Activated B cell treated with CpG ODN at 0.5 μM for 24 hours (primary cell): ENCODE results near the gene TAGLN2. TPM values are rescaled to one million over a fixed set of nuclear protein-coding genes. Genes with fewer than 3 reads are reported as not detected.

Source experiments
- ATAC-seq: fragments of 200-7000 bp; cut with Tn5 transposase; one replicate; pipeline ENCODE4 v1.10.0; 2021; ENCODE audit warnings: low read depth, mild to moderate bottlenecking, moderate library complexity
- CTCF ChIA-PET: fragments of 350-600 bp; sonication (Branson Sonifier 250); formaldehyde crosslinking; loops from one replicate; lab custom pipeline; 2021; ENCODE audit warnings: antibody characterized with exemption; lab: Charles Lee
- POLR2A ChIA-PET: fragments of 350-600 bp; sonication (Branson Sonifier 250); formaldehyde crosslinking; loops from one replicate; lab custom pipeline; 2021; ENCODE audit warnings: antibody characterized with exemption; lab: Charles Lee
- DNase-seq: peaks from one replicate; pipeline ENCODE4 v3.0.0; 2022
- H3K27ac Mint-ChIP-seq: one replicate; pipeline ENCODE4 v1.8.0; 2020; ENCODE audit warnings: mixed read lengths
- H3K27me3 Mint-ChIP-seq: one replicate; pipeline ENCODE4 v1.8.0; 2021; ENCODE audit warnings: mixed read lengths
- H3K36me3 Mint-ChIP-seq: one replicate; pipeline ENCODE4 v1.8.0; 2021; ENCODE audit warnings: low read depth, mixed read lengths
- H3K4me1 Mint-ChIP-seq: one replicate; pipeline ENCODE4 v1.8.0; 2021; ENCODE audit warnings: mixed read lengths
- H3K4me3 Mint-ChIP-seq: one replicate; pipeline ENCODE4 v1.8.0; 2020; ENCODE audit warnings: mild to moderate bottlenecking, mixed read lengths
- H3K9me3 Mint-ChIP-seq: one replicate; pipeline ENCODE4 v1.8.0; 2020; ENCODE audit warnings: mixed read lengths
- intact Hi-C: fragments of 100-400 bp; cut with micrococcal nuclease; formaldehyde crosslinking; loops from one replicate; pipeline ENCODE4 v1.15.1; 2024
- total RNA-seq: library from RNA; stranded (reverse); gene quantifications from 2 replicates; pipeline ENCODE4 v1.2.3, GENCODE V29; 2022
- TF ChIP-seq, protein P1 (sequence below): fragments of 200-600 bp; IDR thresholded peaks from one replicate; pipeline ENCODE4 v1.8.0; 2022; ENCODE audit warnings: antibody characterized with exemption, mild to moderate bottlenecking

Gene TAGLN2
- total RNA-seq, 1 donor from 2014 or later, result 327 TPM

DNA sequence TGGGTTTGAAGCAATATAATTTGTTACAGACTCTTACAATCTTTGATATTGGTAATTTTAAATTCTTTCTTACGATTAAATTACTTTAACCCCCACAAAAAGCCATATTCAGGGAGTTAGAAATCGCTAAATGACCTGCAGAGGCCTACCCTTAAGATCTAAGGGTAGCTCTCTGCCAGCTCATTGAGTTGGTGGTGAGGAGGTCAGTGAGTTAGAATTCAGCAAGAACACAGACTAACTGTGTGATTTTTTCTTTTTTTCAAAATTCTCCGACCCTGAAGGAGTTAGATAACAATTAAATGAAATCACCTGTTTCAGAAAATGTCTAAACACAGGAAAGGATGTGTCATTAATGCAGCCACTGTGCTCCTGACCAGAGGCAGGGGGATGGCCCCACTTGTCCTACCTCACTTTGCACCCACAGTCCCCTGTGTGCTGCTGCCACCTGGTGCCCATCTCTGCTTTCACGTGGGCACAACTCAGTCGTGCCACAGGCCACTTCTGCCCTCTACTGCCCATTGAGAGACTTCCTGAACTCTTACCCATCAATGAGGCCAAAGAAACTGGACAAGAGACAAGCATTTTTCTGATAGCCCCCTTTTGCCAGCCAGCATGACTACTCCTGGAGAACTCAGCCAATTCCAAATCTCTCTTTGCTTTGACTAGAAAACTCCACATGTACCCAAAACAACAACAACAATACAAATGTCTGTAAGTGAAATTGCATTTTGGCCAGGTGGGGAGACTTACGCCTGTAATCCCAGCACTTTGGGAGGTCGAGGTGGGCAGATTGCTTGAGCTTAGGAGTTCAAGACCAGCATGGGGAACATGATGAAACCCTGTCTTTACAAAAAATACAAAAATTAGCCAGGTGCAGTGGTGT, 33.8 kb downstream of the TAGLN2 start:
- TF ChIP-seq, protein P1, sequence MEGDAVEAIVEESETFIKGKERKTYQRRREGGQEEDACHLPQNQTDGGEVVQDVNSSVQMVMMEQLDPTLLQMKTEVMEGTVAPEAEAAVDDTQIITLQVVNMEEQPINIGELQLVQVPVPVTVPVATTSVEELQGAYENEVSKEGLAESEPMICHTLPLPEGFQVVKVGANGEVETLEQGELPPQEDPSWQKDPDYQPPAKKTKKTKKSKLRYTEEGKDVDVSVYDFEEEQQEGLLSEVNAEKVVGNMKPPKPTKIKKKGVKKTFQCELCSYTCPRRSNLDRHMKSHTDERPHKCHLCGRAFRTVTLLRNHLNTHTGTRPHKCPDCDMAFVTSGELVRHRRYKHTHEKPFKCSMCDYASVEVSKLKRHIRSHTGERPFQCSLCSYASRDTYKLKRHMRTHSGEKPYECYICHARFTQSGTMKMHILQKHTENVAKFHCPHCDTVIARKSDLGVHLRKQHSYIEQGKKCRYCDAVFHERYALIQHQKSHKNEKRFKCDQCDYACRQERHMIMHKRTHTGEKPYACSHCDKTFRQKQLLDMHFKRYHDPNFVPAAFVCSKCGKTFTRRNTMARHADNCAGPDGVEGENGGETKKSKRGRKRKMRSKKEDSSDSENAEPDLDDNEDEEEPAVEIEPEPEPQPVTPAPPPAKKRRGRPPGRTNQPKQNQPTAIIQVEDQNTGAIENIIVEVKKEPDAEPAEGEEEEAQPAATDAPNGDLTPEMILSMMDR, result peak; percentile 75
- Mint-ChIP-seq H3K4me3 (no peak overlapping the region), H3K36me3 (no peaks in the 10 kb centered on the region), H3K27ac (peak overlapping the region; percentile 43), H3K4me1 (peaks cover 24% of the 10 kb centered on the region), H3K9me3 (no peaks in the 10 kb centered on the region), H3K27me3 (no peaks in the 10 kb centered on the region)
- ChIA-PET POLR2A (interaction anchor here (0.7 to 1.6 kb wide), 2 partner anchors 21 to 32 kb away, joined by 3 to 12 read pairs; no protein-coding TSS in a partner anchor), CTCF (interaction anchor here (0.6 to 9.1 kb wide), 17 partner anchors 10 to 758 kb away, joined by 3 to 176 read pairs (median 5); partner anchors contain the start of genes DUSP23, FCRL6, IGSF9 and TAGLN2)
- ATAC-seq, result peak; percentile 75
- intact Hi-C loops, result loop anchor here (1.0 to 5.0 kb wide), 9 partner anchors 34 to 730 kb away; partner anchors contain the start of genes DUSP23 and TAGLN2
- DNase-seq, result peak; percentile 54

DNA sequence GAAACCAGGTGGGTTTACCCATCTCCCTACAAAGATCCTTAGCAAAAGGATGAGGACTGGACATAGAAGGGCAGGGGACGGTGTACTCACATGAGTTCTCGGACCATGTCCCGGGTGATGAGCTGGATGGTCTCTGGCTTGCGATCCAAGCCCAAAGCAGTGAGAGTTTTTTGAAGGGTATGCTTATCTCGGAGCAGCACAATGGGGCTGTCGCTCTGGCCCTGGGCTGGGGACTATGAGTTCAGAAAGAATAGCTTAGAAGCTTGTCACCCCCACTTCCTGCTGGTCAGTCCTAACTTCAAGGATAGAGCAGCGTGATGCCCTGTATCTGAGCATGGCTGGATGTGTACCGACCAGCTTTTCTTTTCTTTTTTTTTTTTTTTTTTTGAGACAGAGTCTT, 34.9 kb downstream of the TAGLN2 start:
- ChIA-PET POLR2A (interaction anchor here (0.6 to 2.3 kb wide), 5 partner anchors 19 to 89 kb away, joined by 3 to 20 read pairs (median 5); partner anchors contain the start of gene TAGLN2), CTCF (interaction anchor here (0.9 to 9.1 kb wide), 14 partner anchors 10 to 678 kb away, joined by 3 to 176 read pairs (median 6); partner anchors contain the start of genes DUSP23, FCRL6, IGSF9 and TAGLN2)
- Mint-ChIP-seq H3K36me3 (no peaks in the 10 kb centered on the region), H3K27ac (peak overlapping the region; percentile 75), H3K4me1 (peaks cover 24% of the 10 kb centered on the region), H3K9me3 (no peaks in the 10 kb centered on the region), H3K4me3 (no peak overlapping the region), H3K27me3 (no peaks in the 10 kb centered on the region)
- intact Hi-C loops, result loop anchor here (2.0 to 5.0 kb wide), 2 partner anchors 38 to 62 kb away; no protein-coding TSS in a partner anchor
- DNase-seq (no peak), ATAC-seq (no peak)
- TF ChIP-seq, protein P1, result no peak

DNA sequence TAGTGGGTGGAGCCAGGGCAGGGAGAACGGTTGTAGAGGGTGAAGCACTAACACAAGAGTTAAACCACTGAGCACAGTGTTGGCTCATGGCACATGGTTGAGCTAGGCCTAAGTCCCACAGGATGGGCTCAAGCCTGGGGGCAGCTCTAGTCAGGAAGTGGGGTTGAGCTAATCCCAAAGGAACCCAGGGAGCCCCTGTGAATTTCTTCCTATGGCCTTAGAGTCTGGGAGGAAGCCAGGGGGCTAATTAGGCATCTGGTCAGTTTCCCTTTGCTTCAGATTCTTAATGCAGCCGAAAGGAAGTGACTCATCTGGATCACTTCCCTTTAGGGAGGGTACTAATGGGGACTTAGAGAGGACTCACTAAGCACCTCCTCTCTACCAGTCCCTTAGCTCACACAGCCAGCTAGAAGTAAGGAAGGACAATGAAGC, 35.5 kb downstream of the TAGLN2 start:
- H3K9me3 Mint-ChIP-seq, result no peaks in the 10 kb centered on the region
- no peaks in the 10 kb centered on the region for H3K27me3 Mint-ChIP-seq
- H3K27ac Mint-ChIP-seq, result peak overlapping the region; percentile 75
- POLR2A ChIA-PET, result interaction anchor here (0.6 to 2.3 kb wide), 4 partner anchors 32 to 89 kb away, joined by 3 to 20 read pairs (median 8); partner anchors contain the start of gene TAGLN2
- intact Hi-C loops, result loop anchor here (2.0 to 5.0 kb wide), 2 partner anchors 38 to 61 kb away; no protein-coding TSS in a partner anchor
- peak; percentile 92 for ATAC-seq
- H3K36me3 Mint-ChIP-seq, result no peaks in the 10 kb centered on the region
- TF ChIP-seq, protein P1, result no peak
- CTCF ChIA-PET, result interaction anchor here (0.7 to 9.1 kb wide), 14 partner anchors 9 to 758 kb away, joined by 3 to 176 read pairs (median 6); partner anchors contain the start of genes DUSP23, FCRL6, IGSF9 and TAGLN2
- H3K4me1 Mint-ChIP-seq, result peaks cover 24% of the 10 kb centered on the region
- no peak overlapping the region for H3K4me3 Mint-ChIP-seq
- DNase-seq, result no peak

DNA sequence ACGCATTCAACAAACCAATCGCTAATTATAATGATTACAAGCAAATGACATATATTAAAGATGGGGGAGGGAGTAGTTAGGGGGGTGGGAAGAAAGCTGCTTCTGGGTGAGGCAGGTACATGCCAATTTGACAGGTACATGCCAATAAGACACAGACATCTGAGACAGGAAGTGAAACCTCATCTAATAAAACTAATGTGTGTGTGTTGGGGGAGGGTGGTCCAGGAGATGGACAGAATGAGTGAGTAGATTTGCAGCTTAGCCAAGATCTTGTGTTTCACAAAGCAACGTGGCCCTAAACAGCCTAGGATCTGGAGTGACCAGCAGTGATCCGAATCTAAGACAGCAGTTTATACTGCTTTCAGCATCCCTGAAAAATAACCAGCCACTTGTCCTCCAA, 36.1 kb downstream of the TAGLN2 start:
- no peak for DNase-seq
- H3K36me3 Mint-ChIP-seq, result no peaks in the 10 kb centered on the region
- peak; percentile 36 for ATAC-seq
- intact Hi-C loops, result no loop called here
- H3K9me3 Mint-ChIP-seq, result no peaks in the 10 kb centered on the region
- ChIA-PET CTCF (interaction anchor here (0.7 to 9.1 kb wide), 13 partner anchors 35 to 757 kb away, joined by 3 to 176 read pairs (median 7); partner anchors contain the start of genes DUSP23, FCRL6, IGSF9 and TAGLN2), POLR2A (interaction anchor here (2.1 to 2.3 kb wide), 2 partner anchors 34 to 36 kb away, joined by 11 to 20 read pairs; partner anchors contain the start of gene TAGLN2)
- TF ChIP-seq, protein P1, result no peak
- H3K27me3 Mint-ChIP-seq, result no peaks in the 10 kb centered on the region
- peak overlapping the region; percentile 32 for H3K4me3 Mint-ChIP-seq
- H3K4me1 Mint-ChIP-seq, result peaks cover 24% of the 10 kb centered on the region
- peak overlapping the region; percentile 47 for H3K27ac Mint-ChIP-seq
